ENCODE results near the gene ZSCAN30.

The ZSCAN30 gene

DNA sequence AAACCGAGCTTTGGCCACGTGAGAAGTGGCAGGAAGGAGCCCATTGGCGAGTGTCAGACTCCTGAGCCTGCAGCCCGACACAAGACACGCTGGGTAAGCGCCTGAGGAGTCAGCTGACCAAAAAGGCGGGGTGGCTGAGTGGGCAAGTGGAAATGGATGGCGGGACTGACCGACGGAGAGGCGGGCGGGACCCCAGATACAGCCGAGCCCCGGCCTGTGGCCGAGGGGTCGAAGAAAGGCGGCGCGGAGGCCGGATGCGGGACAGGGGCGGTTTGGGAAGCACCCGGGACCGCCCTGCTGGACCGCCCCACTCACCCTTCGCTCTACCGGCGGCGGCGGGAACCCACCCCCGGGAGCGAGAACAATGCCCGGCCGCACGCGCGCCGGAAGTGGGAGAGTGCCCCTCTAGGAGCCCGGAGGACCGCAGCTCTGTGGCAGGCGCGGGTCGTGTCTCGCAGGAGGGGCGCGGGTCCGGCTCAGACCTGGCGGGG is 22.8 kb downstream of the ZSCAN30 start:
- TF ChIP-seq, protein P1, sequence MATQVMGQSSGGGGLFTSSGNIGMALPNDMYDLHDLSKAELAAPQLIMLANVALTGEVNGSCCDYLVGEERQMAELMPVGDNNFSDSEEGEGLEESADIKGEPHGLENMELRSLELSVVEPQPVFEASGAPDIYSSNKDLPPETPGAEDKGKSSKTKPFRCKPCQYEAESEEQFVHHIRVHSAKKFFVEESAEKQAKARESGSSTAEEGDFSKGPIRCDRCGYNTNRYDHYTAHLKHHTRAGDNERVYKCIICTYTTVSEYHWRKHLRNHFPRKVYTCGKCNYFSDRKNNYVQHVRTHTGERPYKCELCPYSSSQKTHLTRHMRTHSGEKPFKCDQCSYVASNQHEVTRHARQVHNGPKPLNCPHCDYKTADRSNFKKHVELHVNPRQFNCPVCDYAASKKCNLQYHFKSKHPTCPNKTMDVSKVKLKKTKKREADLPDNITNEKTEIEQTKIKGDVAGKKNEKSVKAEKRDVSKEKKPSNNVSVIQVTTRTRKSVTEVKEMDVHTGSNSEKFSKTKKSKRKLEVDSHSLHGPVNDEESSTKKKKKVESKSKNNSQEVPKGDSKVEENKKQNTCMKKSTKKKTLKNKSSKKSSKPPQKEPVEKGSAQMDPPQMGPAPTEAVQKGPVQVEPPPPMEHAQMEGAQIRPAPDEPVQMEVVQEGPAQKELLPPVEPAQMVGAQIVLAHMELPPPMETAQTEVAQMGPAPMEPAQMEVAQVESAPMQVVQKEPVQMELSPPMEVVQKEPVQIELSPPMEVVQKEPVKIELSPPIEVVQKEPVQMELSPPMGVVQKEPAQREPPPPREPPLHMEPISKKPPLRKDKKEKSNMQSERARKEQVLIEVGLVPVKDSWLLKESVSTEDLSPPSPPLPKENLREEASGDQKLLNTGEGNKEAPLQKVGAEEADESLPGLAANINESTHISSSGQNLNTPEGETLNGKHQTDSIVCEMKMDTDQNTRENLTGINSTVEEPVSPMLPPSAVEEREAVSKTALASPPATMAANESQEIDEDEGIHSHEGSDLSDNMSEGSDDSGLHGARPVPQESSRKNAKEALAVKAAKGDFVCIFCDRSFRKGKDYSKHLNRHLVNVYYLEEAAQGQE (IDR thresholded peaks at IDR 0.05; ENCODE audit: insufficient read depth in 1 of 2, low read depth in 2 of 2, low read length in 2 of 2) = no peak
- TF ChIP-seq TAF1 (IDR thresholded peaks at IDR 0.05; ENCODE audit: borderline replicate concordance, insufficient read depth, low read length) (no peak), POLR2AphosphoS5 (IDR thresholded peaks at IDR 0.05; ENCODE audit: low read depth, low read length) (no peak), FOXP2 (optimal IDR thresholded peaks at IDR 0.05; ENCODE audit: borderline replicate concordance, extremely low read depth, extremely low read length, insufficient read depth) (no peak), SIN3A (IDR thresholded peaks at IDR 0.05; ENCODE audit: borderline replicate concordance, insufficient read depth, low read length) (no peak)

DNA sequence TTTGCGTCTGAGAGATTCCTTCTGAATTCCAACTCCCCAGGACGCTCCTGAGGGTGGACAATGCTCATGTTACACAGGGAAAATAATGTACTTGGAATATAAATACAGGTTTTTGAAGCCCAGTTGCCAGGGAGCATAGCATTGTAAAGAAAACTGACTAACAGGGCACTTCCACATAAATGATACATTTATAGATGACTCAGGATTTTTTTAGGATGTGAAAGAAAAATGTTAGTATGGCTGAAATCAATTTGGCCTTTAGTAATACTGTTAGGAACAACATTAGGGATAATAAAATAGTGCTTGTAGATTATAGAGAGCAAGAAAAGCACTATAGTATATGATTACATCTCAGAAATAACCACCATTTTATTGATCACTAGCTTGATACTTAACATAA is 25.6 kb downstream of the ZSCAN30 start:
- TF ChIP-seq FOXP2 (optimal IDR thresholded peaks at IDR 0.05; ENCODE audit: borderline replicate concordance, extremely low read depth, extremely low read length, insufficient read depth) = no peak

DNA sequence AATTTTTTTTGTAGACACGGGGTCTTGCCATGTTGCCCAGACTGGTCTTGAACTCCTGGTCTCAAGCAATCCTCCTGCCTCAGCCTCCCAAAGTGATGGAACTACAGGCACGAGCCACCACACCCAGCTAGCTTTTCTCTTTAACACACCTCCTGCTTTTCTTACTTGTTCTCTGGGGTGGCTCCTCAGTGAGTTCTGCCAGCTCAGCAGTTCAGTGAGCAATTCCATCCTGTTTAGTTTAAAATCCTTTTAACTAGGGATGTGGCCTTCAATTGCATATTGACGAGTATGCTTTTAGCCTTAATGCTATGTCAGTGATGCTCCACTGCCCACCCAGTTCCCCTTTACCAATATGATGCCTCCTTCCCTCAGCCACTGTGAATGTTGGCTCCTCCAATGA is 33.1 kb downstream of the ZSCAN30 start:
- TF ChIP-seq, protein P1 (IDR thresholded peaks at IDR 0.05; ENCODE audit: insufficient read depth in 1 of 2, low read depth in 2 of 2, low read length in 2 of 2) = no peak
- TF ChIP-seq POLR2AphosphoS5 (IDR thresholded peaks at IDR 0.05; ENCODE audit: low read depth, low read length) (no peak), TAF1 (IDR thresholded peaks at IDR 0.05; ENCODE audit: borderline replicate concordance, insufficient read depth, low read length) (no peak), SIN3A (IDR thresholded peaks at IDR 0.05; ENCODE audit: borderline replicate concordance, insufficient read depth, low read length) (no peak), FOXP2 (optimal IDR thresholded peaks at IDR 0.05; ENCODE audit: borderline replicate concordance, extremely low read depth, extremely low read length, insufficient read depth) (no peak)

- TF ChIP-seq TAF1 (IDR thresholded peaks at IDR 0.05; ENCODE audit: borderline replicate concordance, insufficient read depth, low read length) = no peak
Observed at GRCh38 chr18:35253655-35254287, 36.3 kb downstream of the ZSCAN30 start.

DNA sequence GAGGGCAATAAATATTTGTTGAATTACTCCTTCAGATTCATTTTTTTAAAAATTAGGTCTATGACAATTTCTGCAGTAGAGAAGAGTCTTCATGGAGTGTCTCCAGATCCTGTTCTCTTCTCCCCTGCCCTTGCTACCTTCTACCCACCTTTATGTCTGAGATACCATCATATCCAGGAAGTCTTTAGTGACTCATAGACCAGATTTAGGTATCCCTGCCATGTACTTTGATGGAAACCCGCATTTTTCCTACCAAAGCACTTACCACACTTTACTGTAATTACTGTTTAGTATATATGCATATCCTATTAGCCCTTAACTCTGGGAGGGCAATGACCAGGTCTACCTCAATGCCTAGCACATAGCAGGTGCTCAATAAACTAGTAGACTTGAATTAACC is 37.6 kb downstream of the ZSCAN30 start:
- no peak for TF ChIP-seq POLR2AphosphoS5 (IDR thresholded peaks at IDR 0.05; ENCODE audit: low read depth, low read length)

- TF ChIP-seq SIN3A (IDR thresholded peaks at IDR 0.05; ENCODE audit: borderline replicate concordance, insufficient read depth, low read length) (no peak), FOXP2 (optimal IDR thresholded peaks at IDR 0.05; ENCODE audit: borderline replicate concordance, extremely low read depth, extremely low read length, insufficient read depth) (no peak), POLR2AphosphoS5 (IDR thresholded peaks at IDR 0.05; ENCODE audit: low read depth, low read length) (no peak), TAF1 (IDR thresholded peaks at IDR 0.05; ENCODE audit: borderline replicate concordance, insufficient read depth, low read length) (no peak)
- TF ChIP-seq, protein P1 (IDR thresholded peaks at IDR 0.05; ENCODE audit: insufficient read depth in 1 of 2, low read depth in 2 of 2, low read length in 2 of 2) = no peak
Observed at GRCh38 chr18:35248429-35248828, 41.6 kb downstream of the ZSCAN30 start.

Measured in PFSK-1 (cell line).